Ovary (tissue), 3 donors: ENCODE data around the gene COLQ.

ENCODE experiments used
- CTCF ChIP-seq, 3 donors: fragments of 450-650 bp in 2 of 3; fragments of 200-600 bp in 1 of 3; IDR thresholded peaks; one replicate each; pipeline versions ENCODE4 v1.5.1 to v1.8.0; 2016 to 2022; ENCODE audit warnings: antibody characterized with exemption in 3 of 3, mild to moderate bottlenecking in 1 of 3
- POLR2A ChIP-seq: fragments of 450-650 bp; IDR thresholded peaks from one replicate; pipeline ENCODE4 v1.6.1; 2017; ENCODE audit warnings: antibody characterized with exemption, mild to moderate bottlenecking, moderate library complexity
- donor health status: DM: no; HTN: no; CAD: no.

- TF ChIP-seq CTCF (IDR thresholded peaks at IDR 0.05) = no peak
- TF ChIP-seq POLR2A = no peak
Observed at GRCh38 chr3:15428539-15428938, 93.0 kb downstream of the COLQ start.
